Lower lobe of right lung (tissue), 2 donors: ENCODE measurements around the gene DHCR24. TPM values are rescaled to one million over a fixed set of nuclear protein-coding genes. Genes with fewer than 3 reads are reported as not detected.

ENCODE experiments used
- ATAC-seq, 2 donors: fragments of 200-7000 bp; cut with Tn5 transposase; one replicate each; pipeline ENCODE4 v1.9.1; 2020 to 2022; ENCODE audit warnings: mild to moderate bottlenecking in 2 of 2, moderate library complexity in 2 of 2
- DNase-seq: peaks from one replicate; pipeline ENCODE4 v3.0.0-alpha.2; 2020
- H3K27ac ChIP-seq: fragments of 200-600 bp; one replicate; pipeline ENCODE4 v1.8.0; 2022
- H3K27me3 ChIP-seq: fragments of 200-600 bp; one replicate; pipeline ENCODE4 v1.8.0; 2022; ENCODE audit warnings: low read depth
- H3K36me3 ChIP-seq: fragments of 200-600 bp; one replicate; pipeline ENCODE4 v1.8.0; 2022; ENCODE audit warnings: mild to moderate bottlenecking
- H3K4me1 ChIP-seq: fragments of 200-600 bp; one replicate; pipeline ENCODE4 v1.8.0; 2022
- H3K4me3 ChIP-seq: fragments of 200-600 bp; one replicate; pipeline ENCODE4 v1.8.0; 2022; ENCODE audit warnings: mild to moderate bottlenecking
- H3K9me3 ChIP-seq: fragments of 200-600 bp; one replicate; pipeline ENCODE4 v1.8.0; 2022
- intact Hi-C: fragments of 100-400 bp; cut with DNase I; formaldehyde crosslinking; loops from one replicate; pipeline ENCODE4 v1.11.0; 2022
- total RNA-seq: library from RNA; stranded (reverse); fragmentation: NEBNext Ultra II Directional; extraction: Animal tissue kit (Norgen Biotek cat#: 25700); gene quantifications from one replicate; pipeline ENCODE4 v1.2.1, GENCODE V29; 2021
- TF ChIP-seq, protein P1 (sequence below): fragments of 200-600 bp; IDR thresholded peaks from one replicate; pipeline ENCODE4 v1.8.0; 2022; ENCODE audit warnings: antibody characterized with exemption, mild to moderate bottlenecking
- donor health status: DM: no; HTN: yes; CAD: no; lungs with severe emphysema.

Gene DHCR24
- total RNA-seq, 1 donor from 2014 or later, result 674 TPM

DNA sequence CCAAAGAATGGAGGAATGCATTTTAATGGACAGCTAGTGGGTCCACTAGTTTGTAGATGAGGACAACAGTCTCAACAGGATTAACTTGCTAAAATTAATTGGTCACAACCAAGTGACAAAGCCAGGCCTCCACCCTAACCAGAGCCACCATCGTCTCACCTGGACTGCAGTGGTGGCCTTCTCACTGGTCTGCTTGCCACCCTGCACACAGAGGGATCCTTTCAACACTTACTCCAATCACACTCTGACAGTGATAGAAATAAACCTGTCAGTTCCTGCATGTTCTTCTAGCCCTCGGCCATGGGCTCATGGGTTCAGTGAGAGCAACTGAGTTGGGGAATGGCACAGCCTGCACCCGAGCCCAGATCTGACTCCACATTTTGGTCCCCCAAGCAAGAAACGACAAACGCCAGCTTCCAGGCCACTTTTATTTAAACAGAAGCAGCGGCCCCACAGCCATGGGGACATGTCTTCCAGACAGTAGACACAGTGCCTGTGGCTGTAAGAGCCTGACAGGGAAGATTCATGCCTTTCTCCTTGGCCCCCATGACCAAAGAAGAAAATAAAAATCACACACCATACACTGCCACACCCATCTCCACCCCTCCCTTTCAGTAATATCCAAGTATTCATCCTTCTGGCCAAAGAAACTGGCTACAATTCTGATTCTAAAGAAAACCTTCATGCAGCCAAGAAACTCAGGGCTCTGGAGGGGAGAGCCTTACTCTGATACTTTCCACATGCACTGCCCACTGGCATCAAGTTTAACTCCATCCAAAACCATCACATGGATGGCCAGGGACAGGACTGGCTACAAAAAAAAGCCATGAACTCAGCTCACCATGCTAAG lies 37.6 kb downstream of the DHCR24 start:
- H3K4me1 ChIP-seq, result no peaks in the 10 kb centered on the region
- no peaks in the 10 kb centered on the region for H3K9me3 ChIP-seq
- H3K36me3 ChIP-seq, result peaks cover 57% of the 10 kb centered on the region
- DNase-seq, result no peak
- TF ChIP-seq, protein P1, sequence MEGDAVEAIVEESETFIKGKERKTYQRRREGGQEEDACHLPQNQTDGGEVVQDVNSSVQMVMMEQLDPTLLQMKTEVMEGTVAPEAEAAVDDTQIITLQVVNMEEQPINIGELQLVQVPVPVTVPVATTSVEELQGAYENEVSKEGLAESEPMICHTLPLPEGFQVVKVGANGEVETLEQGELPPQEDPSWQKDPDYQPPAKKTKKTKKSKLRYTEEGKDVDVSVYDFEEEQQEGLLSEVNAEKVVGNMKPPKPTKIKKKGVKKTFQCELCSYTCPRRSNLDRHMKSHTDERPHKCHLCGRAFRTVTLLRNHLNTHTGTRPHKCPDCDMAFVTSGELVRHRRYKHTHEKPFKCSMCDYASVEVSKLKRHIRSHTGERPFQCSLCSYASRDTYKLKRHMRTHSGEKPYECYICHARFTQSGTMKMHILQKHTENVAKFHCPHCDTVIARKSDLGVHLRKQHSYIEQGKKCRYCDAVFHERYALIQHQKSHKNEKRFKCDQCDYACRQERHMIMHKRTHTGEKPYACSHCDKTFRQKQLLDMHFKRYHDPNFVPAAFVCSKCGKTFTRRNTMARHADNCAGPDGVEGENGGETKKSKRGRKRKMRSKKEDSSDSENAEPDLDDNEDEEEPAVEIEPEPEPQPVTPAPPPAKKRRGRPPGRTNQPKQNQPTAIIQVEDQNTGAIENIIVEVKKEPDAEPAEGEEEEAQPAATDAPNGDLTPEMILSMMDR, result no peak
- no peak overlapping the region for H3K27ac ChIP-seq
- H3K4me3 ChIP-seq, result no peak overlapping the region
- intact Hi-C loops, result no loop called here
- H3K27me3 ChIP-seq, result no peaks in the 10 kb centered on the region
- ATAC-seq, result no peak

- ATAC-seq (no peak), DNase-seq (no peak)
- H3K36me3 ChIP-seq, result peaks cover 50% of the 10 kb centered on the region
- no peaks in the 10 kb centered on the region for H3K4me1 ChIP-seq
- intact Hi-C loops, result no loop called here
- H3K27me3 ChIP-seq, result no peaks in the 10 kb centered on the region
- no peak overlapping the region for H3K27ac ChIP-seq
- no peak overlapping the region for H3K4me3 ChIP-seq
- H3K9me3 ChIP-seq, result no peaks in the 10 kb centered on the region
- TF ChIP-seq, protein P1, result no peak
Measured at GRCh38 chr1:54848134-54848948, 38.7 kb downstream of the DHCR24 start.

GRCh38 chr1:54846716-54847284 lies 40.2 kb downstream of the DHCR24 start:
- Histone ChIP-seq H3K27me3 (no peaks in the 10 kb centered on the region), H3K36me3 (peaks cover 34% of the 10 kb centered on the region), H3K4me1 (no peaks in the 10 kb centered on the region), H3K9me3 (no peaks in the 10 kb centered on the region), H3K4me3 (no peak overlapping the region), H3K27ac (no peak overlapping the region)
- no peak for DNase-seq
- TF ChIP-seq, protein P1, result no peak
- intact Hi-C loops, result no loop called here
- ATAC-seq, result no peak

GRCh38 chr1:54846301-54846700 lies 40.7 kb downstream of the DHCR24 start:
- TF ChIP-seq, protein P1, result no peak
- Histone ChIP-seq H3K27me3 (no peaks in the 10 kb centered on the region), H3K9me3 (no peaks in the 10 kb centered on the region), H3K36me3 (peaks cover 29% of the 10 kb centered on the region), H3K27ac (no peak overlapping the region), H3K4me1 (no peaks in the 10 kb centered on the region), H3K4me3 (no peak overlapping the region)
- ATAC-seq (no peak), DNase-seq (no peak)
- intact Hi-C loops, result no loop called here

DNA sequence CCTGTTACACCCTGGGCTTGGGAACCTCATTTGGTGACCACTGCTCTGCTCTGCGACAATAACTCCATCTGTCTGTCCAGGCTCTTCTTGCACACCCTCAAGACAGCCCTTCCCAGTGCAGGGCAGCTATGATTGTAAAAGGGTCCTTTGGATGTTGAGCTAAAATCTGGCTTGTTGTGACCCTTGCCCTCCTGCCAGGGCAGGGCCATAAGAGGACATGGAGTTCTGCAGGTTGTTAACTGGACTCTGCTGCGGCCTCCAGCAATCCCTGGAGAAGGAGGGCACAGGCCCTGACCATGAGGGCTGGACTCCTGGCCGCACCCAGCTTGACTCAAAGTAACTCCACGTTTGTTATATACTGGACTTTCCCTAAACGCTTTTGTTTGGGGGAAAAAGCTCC lies 41.2 kb downstream of the DHCR24 start:
- H3K4me3 ChIP-seq, result no peak overlapping the region
- H3K27ac ChIP-seq, result no peak overlapping the region
- no peaks in the 10 kb centered on the region for H3K9me3 ChIP-seq
- H3K4me1 ChIP-seq, result no peaks in the 10 kb centered on the region
- H3K27me3 ChIP-seq, result no peaks in the 10 kb centered on the region
- DNase-seq (no peak), ATAC-seq (no peak)
- peaks cover 24% of the 10 kb centered on the region for H3K36me3 ChIP-seq
- TF ChIP-seq, protein P1, result no peak
- intact Hi-C loops, result no loop called here
